Peyer's patch (tissue), 4 donors: ENCODE data around the gene ABHD3. TPM values are rescaled to one million over a fixed set of nuclear protein-coding genes. Genes with fewer than 3 reads are reported as not detected.
"Not testable (repeated sequence)": the region's sequence is repeated elsewhere in the genome, so short reads cannot be mapped to it uniquely, and the experiment has no call there.

ENCODE experiments used
- DNase-seq, 3 donors: peaks; one replicate each; pipeline ENCODE4 v3.0.0-alpha.2; 2017 to 2019
- H3K27ac ChIP-seq, 4 donors: fragments of 200-600 bp; sonication (generic); one replicate each; pipeline ENCODE4 v1.5.1; 2016 to 2019
- H3K27me3 ChIP-seq, 2 donors: fragments of 200-600 bp; sonication (generic); one replicate each; pipeline ENCODE4 v1.5.1; 2019
- H3K36me3 ChIP-seq, 3 donors: fragments of 200-600 bp; sonication (generic); one replicate each; pipeline ENCODE4 v1.5.1; 2016 to 2019
- H3K4me1 ChIP-seq, 4 donors: fragments of 200-600 bp; sonication (generic); one replicate each; pipeline ENCODE4 v1.5.1; 2016 to 2019
- H3K4me3 ChIP-seq, 4 donors: fragments of 200-600 bp; sonication (generic); 1 replicate in 3 of 4; 2 replicates in 1 of 4; pipeline ENCODE4 v1.5.1; 2016 to 2019; ENCODE audit warnings: mild to moderate bottlenecking in 1 of 4
- H3K9me3 ChIP-seq, 4 donors: fragments of 200-600 bp; sonication (generic); one replicate each; pipeline ENCODE4 v1.5.1; 2016 to 2019; ENCODE audit warnings: mild to moderate bottlenecking in 1 of 4
- CTCF ChIP-seq, 6 experiments: fragments of 450-650 bp in 4 of 6; fragments of 200-600 bp in 2 of 6; sonication (generic) in 1 of 6; IDR thresholded peaks; one replicate each; pipeline ENCODE4 v1.5.1; 2017 to 2019; ENCODE audit warnings: antibody characterized with exemption in 6 of 6, mild to moderate bottlenecking in 3 of 6, moderate library complexity in 1 of 6
- POLR2A ChIP-seq, 2 donors: fragments of 450-650 bp; IDR thresholded peaks; one replicate each; pipeline ENCODE4 v1.5.1; 2017; ENCODE audit warnings: antibody characterized with exemption in 2 of 2, mild to moderate bottlenecking in 2 of 2, moderate library complexity in 2 of 2
- total RNA-seq, 4 donors: library from RNA; depleted of rRNA; stranded (reverse); fragments of >200 nt; gene quantifications; one replicate each; pipeline ENCODE4 v1.1.0, GENCODE V29; 2016

The ABHD3 gene
- total RNA-seq, 4 donors from 2014 or later: 23.1 to 133 (median 47.2) TPM

GRCh38 chr18:21722687-21723086, 18.1 kb upstream of the ABHD3 start:
- no peak overlapping the region for H3K27ac ChIP-seq
- TF ChIP-seq POLR2A (IDR thresholded peaks at IDR 0.05) (no peak), CTCF (IDR thresholded peaks at IDR 0.05) (no peak)
- no peaks in the 10 kb centered on the region for H3K4me1 ChIP-seq
- no peak for DNase-seq
- H3K27me3 ChIP-seq: no peaks in the 10 kb centered on the region
- no peaks in the 10 kb centered on the region for H3K9me3 ChIP-seq
- H3K36me3 ChIP-seq: no peaks in the 10 kb centered on the region
- no peak overlapping the region for H3K4me3 ChIP-seq

GRCh38 chr18:21714474-21714873, 9.9 kb upstream of the ABHD3 start:
- Histone ChIP-seq H3K27me3 (no peaks in the 10 kb centered on the region), H3K4me1 (no peaks in the 10 kb centered on the region), H3K27ac (no peak overlapping the region), H3K4me3 (no peak overlapping the region), H3K36me3 (no peaks in the 10 kb centered on the region), H3K9me3 (no peaks in the 10 kb centered on the region)
- no peak for TF ChIP-seq CTCF (IDR thresholded peaks at IDR 0.05)
- no peak for TF ChIP-seq POLR2A (IDR thresholded peaks at IDR 0.05)
- DNase-seq: no peak

- H3K4me3 ChIP-seq, H3K4me1 ChIP-seq, DNase-seq, H3K36me3 ChIP-seq, H3K27me3 ChIP-seq, H3K27ac ChIP-seq, H3K9me3 ChIP-seq: not testable (repeated sequence)
These were observed 2.6 kb upstream of the ABHD3 start for GRCh38 chr18:21707130-21707529.

- Histone ChIP-seq H3K4me3 (no peak overlapping the region), H3K4me1 (peaks cover 0 to 4% (median 0%) of the 10 kb centered on the region in 4 donors), H3K9me3 (no peaks in the 10 kb centered on the region), H3K27ac (no peak overlapping the region), H3K36me3 (peaks cover 0 to 7% (median 0%) of the 10 kb centered on the region in 3 donors), H3K27me3 (no peaks in the 10 kb centered on the region)
- no peak for DNase-seq
- TF ChIP-seq POLR2A (IDR thresholded peaks at IDR 0.05) (no peak), CTCF (IDR thresholded peaks at IDR 0.05) (no peak)
These were observed 1.9 kb upstream of the ABHD3 start for GRCh38 chr18:21706386-21706865.

- peaks cover 0 to 21% (median 0%) of the 10 kb centered on the region in 3 donors for H3K36me3 ChIP-seq
- TF ChIP-seq CTCF (IDR thresholded peaks at IDR 0.05) (no peak), POLR2A (IDR thresholded peaks at IDR 0.05) (no peak)
These were observed 1.2 kb downstream of the ABHD3 start for GRCh38 chr18:21703241-21703820.

GRCh38 chr18:21702602-21703001, 2.0 kb downstream of the ABHD3 start:
- H3K27me3 ChIP-seq: no peaks in the 10 kb centered on the region
- peaks cover 0 to 4% (median 0%) of the 10 kb centered on the region in 4 donors for H3K4me1 ChIP-seq
- no peaks in the 10 kb centered on the region for H3K9me3 ChIP-seq
- H3K36me3 ChIP-seq: peaks cover 0 to 21% (median 0%) of the 10 kb centered on the region in 3 donors
- peak overlapping the region in 3 of 4 donors; percentile 78 to 98 (median 81) for H3K4me3 ChIP-seq
- no peak for TF ChIP-seq CTCF (IDR thresholded peaks at IDR 0.05)
- no peak for TF ChIP-seq POLR2A (IDR thresholded peaks at IDR 0.05)
- peak overlapping the region in 1 of 4 donors; percentile 99 for H3K27ac ChIP-seq
- DNase-seq: no peak

More at GRCh38 chr18:21703241-21703820, 1.2 kb downstream of the ABHD3 start:
- Histone ChIP-seq H3K27ac (peak overlapping the region; percentile 92 to 99 (median 97)), H3K9me3 (no peaks in the 10 kb centered on the region), H3K27me3 (no peaks in the 10 kb centered on the region), H3K4me3 (peak overlapping the region; percentile 70 to 98 (median 80)), H3K4me1 (peaks cover 0 to 4% (median 0%) of the 10 kb centered on the region in 4 donors)
- DNase-seq: peak in 2 of 3 donors; percentile 56 to 59
